HEK293 (cell line): ENCODE measurements around the gene BTN2A1.
A peak's percentile ranks its signal among the peaks of the same experiment; 100 is the strongest.

Experiments
- CTCF ChIA-PET: fragments of 350-600 bp; formaldehyde crosslinking; extraction: SDS; loops from one replicate; lab custom pipeline; 2021; ENCODE audit warnings: antibody characterized with exemption; lab: Yijun Ruan, JAX
- POLR2A ChIA-PET: fragments of 300-600 bp; formaldehyde crosslinking; extraction: SDS; loops from one replicate; lab custom pipeline; 2020; ENCODE audit warnings: antibody characterized with exemption, inconsistent platforms; lab: Yijun Ruan, JAX
- H3K27ac ChIP-seq: fragments of 200-500 bp; sonication (Bioruptor generic); 2 replicates; pipeline ENCODE4 v1.5.1; 2014; ENCODE audit warnings: low read depth, low read length, control low read depth, inconsistent platforms; ENCODE audit errors: extremely low read depth
- H3K36me3 ChIP-seq, 2 experiments: fragments of 200-500 bp in 1 of 2; sonication (Bioruptor generic) in 1 of 2; 1 replicate in 1 of 2; 2 replicates in 1 of 2; pipeline ENCODE4 v1.5.1; 2014 to 2017; ENCODE audit warnings: inconsistent platforms in 2 of 2, low read length in 2 of 2; ENCODE audit not compliant: control insufficient read depth in 2 of 2, insufficient read depth in 1 of 2
- H3K4me1 ChIP-seq: fragments of 200-500 bp; sonication (Bioruptor generic); 2 replicates; pipeline ENCODE4 v1.5.1; 2014; ENCODE audit warnings: mild to moderate bottlenecking, low read length, inconsistent platforms; ENCODE audit not compliant: control insufficient read depth, insufficient read depth
- H3K4me3 ChIP-seq: 2 replicates; pipeline ENCODE4 v1.5.1; 2011; ENCODE audit warnings: low read depth, mild to moderate bottlenecking, control low read depth, low read length, moderate library complexity
- H3K9me3 ChIP-seq: fragments of 200-500 bp; sonication (Bioruptor generic); 2 replicates; pipeline ENCODE4 v1.5.1; 2014; ENCODE audit warnings: low read depth, low read length, inconsistent platforms; ENCODE audit not compliant: control insufficient read depth, insufficient read depth
- ZBTB44 ChIP-seq: fragments of 450-650 bp; IDR thresholded peaks from 2 replicates; pipeline ENCODE4 v1.5.1; 2018; ENCODE audit warnings: missing biosample characterization, mild to moderate bottlenecking, missing genetic modification characterization
- ZNF664 ChIP-seq: fragments of 450-650 bp; formaldehyde crosslinking; IDR thresholded peaks from 2 replicates; pipeline ENCODE4 v1.5.1; 2016; ENCODE audit warnings: missing biosample characterization, missing genetic modification characterization
- ZSCAN4 ChIP-seq: fragments of 450-650 bp; formaldehyde crosslinking; IDR thresholded peaks from 2 replicates; pipeline ENCODE4 v1.5.1; 2017; ENCODE audit warnings: missing biosample characterization, missing genetic modification characterization

BTN2A1 gene

GRCh38 chr6:26516481-26517427 is 59.0 kb downstream of the BTN2A1 start:
- TF ChIP-seq ZNF664, result peak; percentile 88
- no peak for TF ChIP-seq ZBTB44 (tag by site-specific recombination)
- TF ChIP-seq ZSCAN4 (tag by site-specific recombination), result peak; percentile 27; the same call in 1 of the 2 replicates
- Histone ChIP-seq H3K27ac (no peak overlapping the region), H3K4me1 (0 out of 2 replicates have a peak, but pooled peaks cover 2% of the 10 kb centered on the region), H3K36me3 (no peaks in the 10 kb centered on the region), H3K4me3 (no peak overlapping the region), H3K9me3 (no peaks in the 10 kb centered on the region)
- ChIA-PET POLR2A (interaction anchor here (0.7 kb wide), 1 partner anchor 15 kb away, joined by 4 read pairs; no protein-coding TSS in a partner anchor), CTCF (no interaction called here)
